ENCODE data around the gene GDAP1L1. TPM values are rescaled to one million over a fixed set of nuclear protein-coding genes. Genes with fewer than 3 reads are reported as not detected.

Gene GDAP1L1
- total and polyA plus RNA-seq, 2 of the 4 experiments (the other 2 are of a cell fraction), result not detected

DNA sequence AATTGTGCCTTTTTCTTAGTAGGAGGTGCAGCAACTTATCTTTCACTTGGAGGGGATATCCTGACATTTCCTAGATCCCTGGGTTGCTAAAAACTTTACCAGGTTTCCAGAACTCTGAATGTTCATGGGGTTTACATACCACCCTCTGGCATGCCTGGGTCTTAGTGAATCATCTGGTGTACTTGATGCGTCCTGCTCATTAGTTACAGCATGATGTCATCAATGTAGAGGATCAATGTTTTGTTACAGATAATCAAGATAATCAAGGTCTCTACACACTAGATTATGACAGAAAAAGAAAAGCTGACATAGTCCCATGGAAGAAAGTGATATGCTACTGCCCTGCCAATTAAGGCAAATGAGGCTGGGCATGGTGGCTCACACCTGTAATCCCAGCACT lies 36.9 kb downstream of the GDAP1L1 start:
- no peak overlapping the region for H3K23ac ChIP-seq (ENCODE audit: low read depth, low read length)
- no peak for DNase-seq
- no peak overlapping the region for H2AFZ ChIP-seq (replicated peaks; ENCODE audit: low read length, poor library complexity)
- no peak overlapping the region for H2BK20ac ChIP-seq (ENCODE audit: low read depth, low read length)
- dilution Hi-C loops (cut with HindIII; ENCODE audit: low sequenced_read_pairs, unreplicated experiment), result no loop called here
- H3K56ac ChIP-seq (ENCODE audit: extremely low read depth, insufficient read depth, low read length), result no peak overlapping the region
- BruUV-seq (replicated peaks), result no TSS peak
- H3K27me3 ChIP-seq (ENCODE audit: control insufficient read depth, insufficient read depth, low read length), result no peaks in the 10 kb centered on the region
- H3K9me3 ChIP-seq (ENCODE audit: control insufficient read depth, insufficient read depth, low read length), result no peaks in the 10 kb centered on the region
- no peak overlapping the region for H3K4me2 ChIP-seq (ENCODE audit: low read depth, low read length)
- no peak overlapping the region for H4K91ac ChIP-seq (ENCODE audit: insufficient read depth, low read depth, low read length)
- no peak overlapping the region for H2AK9ac ChIP-seq (replicated peaks; ENCODE audit: low read depth, low read length, poor library complexity)
- no peak overlapping the region for H2AK5ac ChIP-seq (ENCODE audit: low read depth, low read length)
- no peak overlapping the region for H2BK5ac ChIP-seq (ENCODE audit: low read depth, low read length, poor library complexity, severe bottlenecking)
- in situ Hi-C loops (cut with MboI; ENCODE audit: low sequenced_read_pairs), result no loop called here
- POLR2A ChIA-PET (ENCODE audit: unreplicated experiment), result no interaction called here
- intact Hi-C loops (cut with micrococcal nuclease), result no loop called here
- no peak overlapping the region for H3K9ac ChIP-seq (ENCODE audit: low read depth, low read length)
- H3K4me1 ChIP-seq (ENCODE audit: control insufficient read depth, insufficient read depth, low read length), result peaks cover 4% of the 10 kb centered on the region
- H4K20me1 ChIP-seq (ENCODE audit: insufficient read depth, low read length), result no peaks in the 10 kb centered on the region
- no peak overlapping the region for H4K8ac ChIP-seq (ENCODE audit: low read depth in 2 of 2, low read length in 2 of 2)
- no peaks in the 10 kb centered on the region for H3K9me1 ChIP-seq (ENCODE audit: insufficient read depth, low read length)
- no peaks in the 10 kb centered on the region for H3K79me1 ChIP-seq (ENCODE audit: low read depth in 1 of 2, low read length in 2 of 2)
- no peak overlapping the region for H3K4me3 ChIP-seq (ENCODE audit: insufficient read depth, low read depth, low read length)
- no peak for TF ChIP-seq RAD21 (IDR thresholded peaks at IDR 0.05; ENCODE audit: low read length)
- no peak for TF ChIP-seq SMC3 (IDR thresholded peaks at IDR 0.05; ENCODE audit: low read depth, low read length)
- no peak for TF ChIP-seq BHLHE40 (IDR thresholded peaks at IDR 0.05; ENCODE audit: low read depth, low read length)
- no peak for TF ChIP-seq CHD1 (IDR thresholded peaks at IDR 0.05; ENCODE audit: low read depth, low read length)
- no peak for TF ChIP-seq FOS (IDR thresholded peaks at IDR 0.05; ENCODE audit: low read depth, low read length)
- TF ChIP-seq, protein P1, sequence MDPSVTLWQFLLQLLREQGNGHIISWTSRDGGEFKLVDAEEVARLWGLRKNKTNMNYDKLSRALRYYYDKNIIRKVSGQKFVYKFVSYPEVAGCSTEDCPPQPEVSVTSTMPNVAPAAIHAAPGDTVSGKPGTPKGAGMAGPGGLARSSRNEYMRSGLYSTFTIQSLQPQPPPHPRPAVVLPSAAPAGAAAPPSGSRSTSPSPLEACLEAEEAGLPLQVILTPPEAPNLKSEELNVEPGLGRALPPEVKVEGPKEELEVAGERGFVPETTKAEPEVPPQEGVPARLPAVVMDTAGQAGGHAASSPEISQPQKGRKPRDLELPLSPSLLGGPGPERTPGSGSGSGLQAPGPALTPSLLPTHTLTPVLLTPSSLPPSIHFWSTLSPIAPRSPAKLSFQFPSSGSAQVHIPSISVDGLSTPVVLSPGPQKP (IDR thresholded peaks at IDR 0.05; ENCODE audit: borderline replicate concordance, low read depth, low read length), result no peak
- no peak for TF ChIP-seq MAZ (IDR thresholded peaks at IDR 0.05; ENCODE audit: borderline replicate concordance, low read depth, low read length)
- TF ChIP-seq NFE2L2 (IDR thresholded peaks at IDR 0.05; ENCODE audit: low read depth, low read length), result no peak
- TF ChIP-seq MAFK (IDR thresholded peaks at IDR 0.05; ENCODE audit: low read depth, low read length), result no peak
- TF ChIP-seq POLR2A (IDR thresholded peaks at IDR 0.05; ENCODE audit: low read depth, low read length), result no peak
- TF ChIP-seq RFX5 (IDR thresholded peaks at IDR 0.05; ENCODE audit: low read depth, low read length), result no peak
- no peak for TF ChIP-seq MXI1 (IDR thresholded peaks at IDR 0.05; ENCODE audit: borderline replicate concordance, low read depth, low read length)
- TF ChIP-seq RCOR1 (IDR thresholded peaks at IDR 0.05; ENCODE audit: insufficient replicate concordance, low read length), result no peak
- TF ChIP-seq CEBPB (IDR thresholded peaks at IDR 0.05; ENCODE audit: low read depth, low read length), result no peak
- TF ChIP-seq, protein P2, sequence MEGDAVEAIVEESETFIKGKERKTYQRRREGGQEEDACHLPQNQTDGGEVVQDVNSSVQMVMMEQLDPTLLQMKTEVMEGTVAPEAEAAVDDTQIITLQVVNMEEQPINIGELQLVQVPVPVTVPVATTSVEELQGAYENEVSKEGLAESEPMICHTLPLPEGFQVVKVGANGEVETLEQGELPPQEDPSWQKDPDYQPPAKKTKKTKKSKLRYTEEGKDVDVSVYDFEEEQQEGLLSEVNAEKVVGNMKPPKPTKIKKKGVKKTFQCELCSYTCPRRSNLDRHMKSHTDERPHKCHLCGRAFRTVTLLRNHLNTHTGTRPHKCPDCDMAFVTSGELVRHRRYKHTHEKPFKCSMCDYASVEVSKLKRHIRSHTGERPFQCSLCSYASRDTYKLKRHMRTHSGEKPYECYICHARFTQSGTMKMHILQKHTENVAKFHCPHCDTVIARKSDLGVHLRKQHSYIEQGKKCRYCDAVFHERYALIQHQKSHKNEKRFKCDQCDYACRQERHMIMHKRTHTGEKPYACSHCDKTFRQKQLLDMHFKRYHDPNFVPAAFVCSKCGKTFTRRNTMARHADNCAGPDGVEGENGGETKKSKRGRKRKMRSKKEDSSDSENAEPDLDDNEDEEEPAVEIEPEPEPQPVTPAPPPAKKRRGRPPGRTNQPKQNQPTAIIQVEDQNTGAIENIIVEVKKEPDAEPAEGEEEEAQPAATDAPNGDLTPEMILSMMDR (conservative IDR thresholded peaks at IDR 0.05; ENCODE audit: low read depth, low read length), result no peak
- TF ChIP-seq, protein P3, sequence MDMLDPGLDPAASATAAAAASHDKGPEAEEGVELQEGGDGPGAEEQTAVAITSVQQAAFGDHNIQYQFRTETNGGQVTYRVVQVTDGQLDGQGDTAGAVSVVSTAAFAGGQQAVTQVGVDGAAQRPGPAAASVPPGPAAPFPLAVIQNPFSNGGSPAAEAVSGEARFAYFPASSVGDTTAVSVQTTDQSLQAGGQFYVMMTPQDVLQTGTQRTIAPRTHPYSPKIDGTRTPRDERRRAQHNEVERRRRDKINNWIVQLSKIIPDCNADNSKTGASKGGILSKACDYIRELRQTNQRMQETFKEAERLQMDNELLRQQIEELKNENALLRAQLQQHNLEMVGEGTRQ (IDR thresholded peaks at IDR 0.05; ENCODE audit: low read depth, low read length), result no peak
- H3K4ac ChIP-seq (ENCODE audit: low read depth, low read length), result no peak overlapping the region
- no peaks in the 10 kb centered on the region for H3K36me3 ChIP-seq (ENCODE audit: control insufficient read depth, insufficient read depth, low read length)
- H3K27ac ChIP-seq (ENCODE audit: insufficient read depth, low read length), result no peak overlapping the region
- CTCF ChIA-PET, result no interaction called here
- WGBS, 2 experiments (ENCODE audit: extremely low coverage in 2 of 2, insufficient read length in 1 of 2), result 33% methylated on average over 1 of the region's 1 CpG; no CpG with 5 or more reads in 1 of the 2 experiments
- H2BK15ac ChIP-seq (ENCODE audit: low read depth, low read length), result no peak overlapping the region
- H4K5ac ChIP-seq (ENCODE audit: low read depth, low read length), result no peak overlapping the region
- no peak overlapping the region for H3K18ac ChIP-seq (ENCODE audit: low read depth, low read length)
- H3K14ac ChIP-seq (replicated peaks; ENCODE audit: low read depth, low read length), result no peak overlapping the region
- no peak for ATAC-seq (ENCODE audit: low read depth)
- no peak overlapping the region for H2BK120ac ChIP-seq (ENCODE audit: low read depth, low read length)
